DOHH2 (cell line): Measurements from ENCODE around the gene SRSF2.

Source experiments
- H3F3A ChIP-seq: fragments of 200-600 bp; sonication (generic), shearing (Covaris generic); 2 replicates; pipeline ENCODE4 v1.6.0; 2016; ENCODE audit warnings: antibody characterized with exemption, mild to moderate bottlenecking; ENCODE audit not compliant: control insufficient read depth, insufficient read depth
- H3K27ac ChIP-seq: fragments of 200-600 bp; sonication (generic); 2 replicates; pipeline ENCODE4 v1.5.1; 2014; ENCODE audit warnings: low read depth, mild to moderate bottlenecking, low read length, moderate library complexity
- H3K27me3 ChIP-seq: fragments of 200-600 bp; sonication (generic); 2 replicates; pipeline ENCODE4 v1.6.1; 2014; ENCODE audit warnings: mild to moderate bottlenecking, low read length, mixed read lengths; ENCODE audit not compliant: control insufficient read depth
- H3K36me3 ChIP-seq: fragments of 200-600 bp; sonication (generic); 2 replicates; pipeline ENCODE4 v1.6.1; 2014; ENCODE audit warnings: mild to moderate bottlenecking, low read length, moderate library complexity, mixed read lengths; ENCODE audit not compliant: control insufficient read depth
- H3K4me1 ChIP-seq: fragments of 200-600 bp; sonication (generic); 2 replicates; pipeline ENCODE4 v1.6.1; 2014; ENCODE audit warnings: mild to moderate bottlenecking, low read length, mixed read lengths; ENCODE audit not compliant: control insufficient read depth
- H3K4me2 ChIP-seq: fragments of 200-600 bp; sonication (generic); 2 replicates; pipeline ENCODE4 v1.6.0; 2014; ENCODE audit warnings: mild to moderate bottlenecking, low read length, moderate library complexity
- H3K4me3 ChIP-seq: fragments of 200-600 bp; sonication (generic); 2 replicates; pipeline ENCODE4 v1.5.1; 2014; ENCODE audit warnings: mild to moderate bottlenecking, low read length, mixed read lengths
- H3K79me2 ChIP-seq: fragments of 200-600 bp; sonication (generic); 2 replicates; pipeline ENCODE4 v1.6.1; 2014; ENCODE audit warnings: mild to moderate bottlenecking, low read length, mixed read lengths; ENCODE audit not compliant: control insufficient read depth
- H3K9me2 ChIP-seq: fragments of 200-600 bp; sonication (generic); replicated peaks from 2 replicates; pipeline ENCODE4 v1.6.1; 2014; ENCODE audit warnings: mild to moderate bottlenecking, low read length, mixed read lengths; ENCODE audit not compliant: control insufficient read depth
- H3K9me3 ChIP-seq: fragments of 200-600 bp; sonication (generic); 2 replicates; pipeline ENCODE4 v1.6.1; 2014; ENCODE audit warnings: antibody characterized with exemption, low read length, mixed read lengths; ENCODE audit not compliant: control insufficient read depth, insufficient read depth
- H4K20me1 ChIP-seq: fragments of 200-600 bp; sonication (generic); 2 replicates; pipeline ENCODE4 v1.6.0; 2014; ENCODE audit warnings: low read depth, mild to moderate bottlenecking, antibody characterized with exemption, low read length, moderate library complexity; ENCODE audit not compliant: control insufficient read depth, insufficient read depth
- EZH2phosphoT487 ChIP-seq: fragments of 200-600 bp; sonication (generic); IDR thresholded peaks from 2 replicates; pipeline ENCODE4 v1.6.1; 2017; ENCODE audit warnings: borderline replicate concordance, mild to moderate bottlenecking, antibody characterized with exemption, low read length, moderate library complexity, mixed read lengths
- TF ChIP-seq, protein P1 (sequence below): fragments of 200-600 bp; sonication (generic); IDR thresholded peaks from one replicate; pipeline ENCODE4 v1.5.1; 2014; ENCODE audit warnings: antibody characterized with exemption, mild to moderate bottlenecking, low read depth, low read length; ENCODE audit not compliant: poor library complexity, severe bottlenecking

SRSF2 gene

DNA sequence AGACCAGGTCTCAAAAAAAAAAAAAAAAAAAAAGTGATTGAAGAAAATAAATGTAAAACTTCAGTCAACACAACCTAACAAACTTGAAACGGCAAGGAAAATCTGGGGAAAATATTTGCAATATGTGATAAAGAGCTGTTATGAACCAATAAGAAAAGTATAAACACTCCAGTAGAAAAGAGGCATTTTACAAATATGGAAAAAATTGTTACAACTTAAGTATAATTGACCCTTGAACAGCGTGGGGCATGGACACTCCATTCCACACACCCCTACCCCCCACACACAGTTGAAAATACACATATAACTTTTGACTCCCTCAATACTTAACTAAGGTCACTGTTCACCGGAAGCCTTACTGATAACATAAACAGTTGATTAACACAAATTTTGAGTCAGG is 21.4 kb upstream of the SRSF2 start:
- Histone ChIP-seq H3K4me1 (no peaks in the 10 kb centered on the region), H3K27me3 (no peaks in the 10 kb centered on the region), H3K4me3 (no peak overlapping the region), H3K79me2 (no peaks in the 10 kb centered on the region), H3K36me3 (no peaks in the 10 kb centered on the region; the same call in 1 of the 2 replicates), H3K9me2 (no peaks in the 10 kb centered on the region), H3K4me2 (no peak overlapping the region), H3K27ac (no peak overlapping the region), H3F3A (no peaks in the 10 kb centered on the region), H4K20me1 (no peaks in the 10 kb centered on the region), H3K9me3 (no peaks in the 10 kb centered on the region)
- TF ChIP-seq, protein P1, sequence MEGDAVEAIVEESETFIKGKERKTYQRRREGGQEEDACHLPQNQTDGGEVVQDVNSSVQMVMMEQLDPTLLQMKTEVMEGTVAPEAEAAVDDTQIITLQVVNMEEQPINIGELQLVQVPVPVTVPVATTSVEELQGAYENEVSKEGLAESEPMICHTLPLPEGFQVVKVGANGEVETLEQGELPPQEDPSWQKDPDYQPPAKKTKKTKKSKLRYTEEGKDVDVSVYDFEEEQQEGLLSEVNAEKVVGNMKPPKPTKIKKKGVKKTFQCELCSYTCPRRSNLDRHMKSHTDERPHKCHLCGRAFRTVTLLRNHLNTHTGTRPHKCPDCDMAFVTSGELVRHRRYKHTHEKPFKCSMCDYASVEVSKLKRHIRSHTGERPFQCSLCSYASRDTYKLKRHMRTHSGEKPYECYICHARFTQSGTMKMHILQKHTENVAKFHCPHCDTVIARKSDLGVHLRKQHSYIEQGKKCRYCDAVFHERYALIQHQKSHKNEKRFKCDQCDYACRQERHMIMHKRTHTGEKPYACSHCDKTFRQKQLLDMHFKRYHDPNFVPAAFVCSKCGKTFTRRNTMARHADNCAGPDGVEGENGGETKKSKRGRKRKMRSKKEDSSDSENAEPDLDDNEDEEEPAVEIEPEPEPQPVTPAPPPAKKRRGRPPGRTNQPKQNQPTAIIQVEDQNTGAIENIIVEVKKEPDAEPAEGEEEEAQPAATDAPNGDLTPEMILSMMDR: no peak
- TF ChIP-seq EZH2phosphoT487: no peak

DNA sequence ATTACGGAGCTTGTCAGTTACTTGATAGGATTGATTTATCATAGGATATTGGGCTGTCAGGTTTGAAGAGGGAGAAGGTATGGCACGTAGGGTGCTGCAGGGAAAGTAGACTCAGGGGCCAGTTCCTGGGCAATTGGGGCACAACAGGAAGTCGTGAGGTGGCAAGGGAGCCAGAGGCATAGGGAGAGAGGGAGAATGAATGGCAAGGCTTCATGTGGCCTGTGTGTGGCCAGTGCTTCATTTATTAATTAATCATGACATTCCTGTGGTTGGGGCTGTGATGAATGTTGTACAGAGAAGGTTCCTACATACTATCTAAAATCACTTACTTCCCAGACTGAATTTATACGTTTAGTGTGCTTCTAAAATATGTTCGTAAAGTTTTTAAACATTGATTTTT is 20.1 kb upstream of the SRSF2 start:
- no peaks in the 10 kb centered on the region for H3K4me1 ChIP-seq
- no peaks in the 10 kb centered on the region for H3K27me3 ChIP-seq
- H3K79me2 ChIP-seq: no peaks in the 10 kb centered on the region
- H3K9me3 ChIP-seq: no peaks in the 10 kb centered on the region
- H4K20me1 ChIP-seq: no peaks in the 10 kb centered on the region
- no peak overlapping the region for H3K27ac ChIP-seq
- no peaks in the 10 kb centered on the region for H3F3A ChIP-seq
- no peak for TF ChIP-seq EZH2phosphoT487
- TF ChIP-seq, protein P1: no peak
- H3K4me2 ChIP-seq: no peak overlapping the region
- H3K4me3 ChIP-seq: no peak overlapping the region
- no peaks in the 10 kb centered on the region for H3K9me2 ChIP-seq
- no peaks in the 10 kb centered on the region; the same call in 1 of the 2 replicates for H3K36me3 ChIP-seq

- Histone ChIP-seq H3K4me1 (peaks cover 6% of the 10 kb centered on the region), H3K4me2 (no peak overlapping the region), H4K20me1 (no peaks in the 10 kb centered on the region), H3K9me2 (no peaks in the 10 kb centered on the region), H3K27me3 (no peaks in the 10 kb centered on the region), H3K9me3 (no peaks in the 10 kb centered on the region), H3K4me3 (no peak overlapping the region), H3K36me3 (no peaks in the 10 kb centered on the region; the same call in none of the 2 replicates), H3K79me2 (no peaks in the 10 kb centered on the region), H3K27ac (no peak overlapping the region), H3F3A (no peaks in the 10 kb centered on the region)
- TF ChIP-seq, protein P1: no peak
- TF ChIP-seq EZH2phosphoT487: no peak
Observed at GRCh38 chr17:76755285-76755684, 18.2 kb upstream of the SRSF2 start.
